Measurements from ENCODE around the gene MEGF11. TPM values are rescaled to one million over a fixed set of nuclear protein-coding genes. Genes with fewer than 3 reads are reported as not detected.

The MEGF11 gene
- total RNA-seq, 3 donors from 2014 or later (not counting 1 experiment from before 2014, with no cell fraction given): not detected

- Histone ChIP-seq H3K27me3 (ENCODE audit: control insufficient read depth, insufficient read depth, low read length) (no peaks in the 10 kb centered on the region), H3K27ac (ENCODE audit: low read length) (no peak overlapping the region), H3K9me3 (ENCODE audit: control insufficient read depth, insufficient read depth, low read length) (no peaks in the 10 kb centered on the region), H3K4me1 (ENCODE audit: control insufficient read depth, insufficient read depth, low read length) (no peaks in the 10 kb centered on the region), H3K36me3 (ENCODE audit: control insufficient read depth, insufficient read depth, low read length) (no peaks in the 10 kb centered on the region), H3K4me3 (ENCODE audit: low read length) (no peak overlapping the region)
- Mint-ChIP-seq H3K27me3 (ENCODE audit: low read depth in 2 of 2) (peaks cover 5 to 30% of the 10 kb centered on the region in 2 donors), H3K4me3 (no peak overlapping the region), H3K9me3 (no peaks in the 10 kb centered on the region), H3K4me1 (no peaks in the 10 kb centered on the region), H3K27ac (no peak overlapping the region), H3K36me3 (no peaks in the 10 kb centered on the region)
- DNase-seq: no peak
- ATAC-seq: no peak
- intact Hi-C loops (cut with micrococcal nuclease): no loop called here
- TF ChIP-seq, protein P1, sequence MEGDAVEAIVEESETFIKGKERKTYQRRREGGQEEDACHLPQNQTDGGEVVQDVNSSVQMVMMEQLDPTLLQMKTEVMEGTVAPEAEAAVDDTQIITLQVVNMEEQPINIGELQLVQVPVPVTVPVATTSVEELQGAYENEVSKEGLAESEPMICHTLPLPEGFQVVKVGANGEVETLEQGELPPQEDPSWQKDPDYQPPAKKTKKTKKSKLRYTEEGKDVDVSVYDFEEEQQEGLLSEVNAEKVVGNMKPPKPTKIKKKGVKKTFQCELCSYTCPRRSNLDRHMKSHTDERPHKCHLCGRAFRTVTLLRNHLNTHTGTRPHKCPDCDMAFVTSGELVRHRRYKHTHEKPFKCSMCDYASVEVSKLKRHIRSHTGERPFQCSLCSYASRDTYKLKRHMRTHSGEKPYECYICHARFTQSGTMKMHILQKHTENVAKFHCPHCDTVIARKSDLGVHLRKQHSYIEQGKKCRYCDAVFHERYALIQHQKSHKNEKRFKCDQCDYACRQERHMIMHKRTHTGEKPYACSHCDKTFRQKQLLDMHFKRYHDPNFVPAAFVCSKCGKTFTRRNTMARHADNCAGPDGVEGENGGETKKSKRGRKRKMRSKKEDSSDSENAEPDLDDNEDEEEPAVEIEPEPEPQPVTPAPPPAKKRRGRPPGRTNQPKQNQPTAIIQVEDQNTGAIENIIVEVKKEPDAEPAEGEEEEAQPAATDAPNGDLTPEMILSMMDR (IDR thresholded peaks at IDR 0.05): no peak
- 78% methylated on average over 9 of the region's 9 CpGs for WGBS (ENCODE audit: insufficient coverage)
Measured at GRCh38 chr15:66047321-66048024, 206.1 kb downstream of the MEGF11 start.

DNA sequence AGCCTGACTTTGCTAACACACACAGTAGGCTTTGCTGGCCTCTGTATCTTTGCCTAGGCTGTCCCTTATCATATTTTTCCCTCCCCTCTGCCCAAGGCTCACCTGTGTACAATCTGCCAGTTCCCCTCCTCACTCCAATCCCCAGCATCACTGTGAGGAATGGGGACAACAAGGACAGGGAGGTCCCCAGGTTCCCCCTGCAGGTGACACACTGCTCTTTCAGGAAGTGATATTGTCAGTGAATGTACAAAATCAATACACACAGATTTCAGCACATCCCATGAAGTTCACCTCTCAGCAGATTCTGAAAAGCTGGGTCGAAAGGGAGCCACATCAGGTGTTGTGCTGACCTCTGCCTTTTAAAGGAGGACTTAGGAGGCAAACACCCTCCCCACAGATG is 206.8 kb downstream of the MEGF11 start:
- H3K4me3 Mint-ChIP-seq: no peak overlapping the region
- no peaks in the 10 kb centered on the region for H3K4me1 ChIP-seq (ENCODE audit: control insufficient read depth, insufficient read depth, low read length)
- H3K27me3 Mint-ChIP-seq (ENCODE audit: low read depth in 2 of 2): peaks cover 5 to 30% of the 10 kb centered on the region in 2 donors
- ATAC-seq (no peak), DNase-seq (peak in 1 of 2 donors; percentile 6)
- no peaks in the 10 kb centered on the region for H3K27me3 ChIP-seq (ENCODE audit: control insufficient read depth, insufficient read depth, low read length)
- TF ChIP-seq, protein P1 (IDR thresholded peaks at IDR 0.05): no peak
- no peaks in the 10 kb centered on the region for H3K36me3 Mint-ChIP-seq
- no peaks in the 10 kb centered on the region for H3K36me3 ChIP-seq (ENCODE audit: control insufficient read depth, insufficient read depth, low read length)
- intact Hi-C loops (cut with micrococcal nuclease): no loop called here
- no peaks in the 10 kb centered on the region for H3K4me1 Mint-ChIP-seq
- no peak overlapping the region for H3K27ac Mint-ChIP-seq
- H3K4me3 ChIP-seq (ENCODE audit: low read length): no peak overlapping the region
- no peaks in the 10 kb centered on the region for H3K9me3 Mint-ChIP-seq
- H3K9me3 ChIP-seq (ENCODE audit: control insufficient read depth, insufficient read depth, low read length): no peaks in the 10 kb centered on the region
- H3K27ac ChIP-seq (ENCODE audit: low read length): no peak overlapping the region
- WGBS (ENCODE audit: insufficient coverage): 57% methylated on average over 1 of the region's 1 CpG

DNA sequence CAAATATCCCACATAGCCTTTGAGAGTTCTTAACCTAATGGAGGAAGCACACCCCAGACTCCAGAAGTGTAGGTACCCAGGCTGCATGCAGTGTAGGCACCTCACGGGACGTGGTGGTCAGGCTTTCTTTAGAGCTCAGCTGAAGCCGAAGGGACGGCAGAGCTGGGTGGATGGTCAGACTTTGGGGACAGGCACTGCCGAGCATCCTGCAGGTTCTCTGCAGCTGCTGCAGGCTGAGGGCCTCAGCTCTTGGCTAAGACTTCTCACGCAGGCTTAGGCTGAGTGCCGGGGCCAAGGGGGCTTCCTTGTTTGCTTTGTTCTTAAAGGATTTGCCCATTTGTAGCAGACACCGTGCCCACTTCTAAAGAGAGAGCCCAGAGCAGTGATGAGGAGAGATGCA is 207.2 kb downstream of the MEGF11 start:
- intact Hi-C loops (cut with micrococcal nuclease): no loop called here
- Mint-ChIP-seq H3K27ac (no peak overlapping the region), H3K4me1 (no peaks in the 10 kb centered on the region), H3K4me3 (no peak overlapping the region), H3K27me3 (ENCODE audit: low read depth in 2 of 2) (peaks cover 5 to 30% of the 10 kb centered on the region in 2 donors), H3K9me3 (no peaks in the 10 kb centered on the region), H3K36me3 (no peaks in the 10 kb centered on the region)
- WGBS (ENCODE audit: insufficient coverage): 81% methylated on average over 8 of the region's 8 CpGs
- H3K36me3 ChIP-seq (ENCODE audit: control insufficient read depth, insufficient read depth, low read length): no peaks in the 10 kb centered on the region
- ATAC-seq: no peak
- no peak overlapping the region for H3K27ac ChIP-seq (ENCODE audit: low read length)
- DNase-seq: no peak
- no peaks in the 10 kb centered on the region for H3K27me3 ChIP-seq (ENCODE audit: control insufficient read depth, insufficient read depth, low read length)
- TF ChIP-seq, protein P1 (IDR thresholded peaks at IDR 0.05): no peak
- H3K4me3 ChIP-seq (ENCODE audit: low read length): no peak overlapping the region
- H3K9me3 ChIP-seq (ENCODE audit: control insufficient read depth, insufficient read depth, low read length): no peaks in the 10 kb centered on the region
- H3K4me1 ChIP-seq (ENCODE audit: control insufficient read depth, insufficient read depth, low read length): no peaks in the 10 kb centered on the region

GRCh38 chr15:66045542-66045941 is 208.0 kb downstream of the MEGF11 start:
- intact Hi-C loops (cut with micrococcal nuclease): no loop called here
- 88% methylated on average over 5 of the region's 5 CpGs for whole genome bisulfite sequencing (ENCODE audit: insufficient coverage)
- DNase-seq (no peak), ATAC-seq (no peak)
- Histone ChIP-seq H3K9me3 (ENCODE audit: control insufficient read depth, insufficient read depth, low read length) (no peaks in the 10 kb centered on the region), H3K36me3 (ENCODE audit: control insufficient read depth, insufficient read depth, low read length) (no peaks in the 10 kb centered on the region), H3K4me3 (ENCODE audit: low read length) (no peak overlapping the region), H3K4me1 (ENCODE audit: control insufficient read depth, insufficient read depth, low read length) (no peaks in the 10 kb centered on the region), H3K27me3 (ENCODE audit: control insufficient read depth, insufficient read depth, low read length) (no peaks in the 10 kb centered on the region), H3K27ac (ENCODE audit: low read length) (no peak overlapping the region)
- Mint-ChIP-seq H3K27ac (no peak overlapping the region), H3K4me3 (no peak overlapping the region), H3K4me1 (no peaks in the 10 kb centered on the region), H3K9me3 (no peaks in the 10 kb centered on the region), H3K27me3 (ENCODE audit: low read depth in 2 of 2) (peaks cover 5 to 37% of the 10 kb centered on the region in 2 donors), H3K36me3 (no peaks in the 10 kb centered on the region)
- TF ChIP-seq, protein P1 (IDR thresholded peaks at IDR 0.05): no peak
